HEK293 (cell line): ENCODE data around the gene C1QTNF9B.

ENCODE experiments used
- SCRT1 ChIP-seq: fragments of 450-650 bp; formaldehyde crosslinking; IDR thresholded peaks from 2 replicates; pipeline ENCODE4 v1.5.1; 2016; ENCODE audit warnings: missing biosample characterization, missing genetic modification characterization, borderline replicate concordance
- YY1 ChIP-seq: fragments of 450-650 bp; formaldehyde crosslinking; IDR thresholded peaks from 2 replicates; pipeline ENCODE4 v1.5.1; 2018; ENCODE audit warnings: missing biosample characterization, missing genetic modification characterization
- ZBTB20 ChIP-seq: fragments of 450-650 bp; formaldehyde crosslinking; IDR thresholded peaks from 2 replicates; pipeline ENCODE4 v1.5.1; 2016; ENCODE audit warnings: missing biosample characterization, missing genetic modification characterization
- ZNF202 ChIP-seq: fragments of 450-650 bp; formaldehyde crosslinking; IDR thresholded peaks from 2 replicates; pipeline ENCODE4 v1.5.1; 2016; ENCODE audit warnings: missing biosample characterization, missing genetic modification characterization, borderline replicate concordance
- ZNF670 ChIP-seq: fragments of 450-650 bp; formaldehyde crosslinking; IDR thresholded peaks from 2 replicates; pipeline ENCODE4 v1.5.1; 2016; ENCODE audit warnings: missing biosample characterization, missing genetic modification characterization, low read depth

DNA sequence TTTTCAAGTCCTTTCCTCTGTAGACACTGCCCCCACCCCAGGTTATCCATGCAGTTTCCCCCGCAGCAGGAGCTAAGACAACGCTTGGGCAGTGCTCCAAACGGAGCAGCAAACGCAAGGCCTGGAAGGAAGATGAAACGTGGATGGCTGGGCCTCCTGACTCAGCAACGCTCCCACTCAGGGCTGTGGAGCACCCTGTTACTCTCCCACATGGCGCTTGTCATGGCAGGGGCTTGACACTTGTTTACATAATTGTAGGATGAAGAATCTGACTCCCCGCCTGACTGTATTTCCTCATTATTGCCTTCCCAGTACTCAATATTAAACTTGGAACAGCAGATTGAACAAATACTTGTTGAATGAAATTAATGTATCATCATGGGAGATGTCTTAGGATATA lies 799 bp upstream of the C1QTNF9B start:
- no peak for TF ChIP-seq ZNF202 (tag by site-specific recombination)
- TF ChIP-seq YY1: no peak
- TF ChIP-seq SCRT1 (tag by site-specific recombination): no peak
- TF ChIP-seq ZBTB20 (tag by site-specific recombination): no peak
- no peak for TF ChIP-seq ZNF670 (tag by site-specific recombination)
